Esophagus muscularis mucosa (tissue), 4 donors: ENCODE results near the gene SDK2. TPM values are rescaled to one million over a fixed set of nuclear protein-coding genes. Genes with fewer than 3 reads are reported as not detected.

ENCODE experiments used
- DNase-seq: peaks from one replicate; pipeline ENCODE4 v3.0.0-alpha.2; 2017; ENCODE audit errors: extremely low spot score
- H3K27ac ChIP-seq, 4 donors: fragments of 200-600 bp; sonication (generic); replicated peaks in 1 of 4; 1 replicate in 3 of 4; 2 replicates in 1 of 4; pipeline ENCODE4 v1.5.1; 2016 to 2019; ENCODE audit warnings: mild to moderate bottlenecking in 1 of 4
- H3K27me3 ChIP-seq, 4 donors: fragments of 200-600 bp; sonication (generic); one replicate each; pipeline versions ENCODE4 v1.5.1 to v1.6.0; 2016 to 2019
- H3K36me3 ChIP-seq, 4 donors: fragments of 200-600 bp; sonication (generic); one replicate each; pipeline ENCODE4 v1.5.1; 2016 to 2019
- H3K4me1 ChIP-seq, 4 donors: fragments of 200-600 bp; sonication (generic); one replicate each; pipeline ENCODE4 v1.5.1; 2016 to 2019
- H3K4me3 ChIP-seq, 4 donors: fragments of 200-600 bp; sonication (generic); 1 replicate in 2 of 4; 2 replicates in 2 of 4; pipeline ENCODE4 v1.5.1; 2016 to 2019; ENCODE audit warnings: mild to moderate bottlenecking in 4 of 4, moderate library complexity in 1 of 4
- H3K9me3 ChIP-seq, 4 donors: fragments of 200-600 bp; sonication (generic); 1 replicate in 3 of 4; 2 replicates in 1 of 4; pipeline ENCODE4 v1.5.1; 2016 to 2019
- CTCF ChIP-seq, 3 experiments: fragments of 200-600 bp in 2 of 3; fragments of 450-650 bp in 1 of 3; sonication (generic) in 2 of 3; IDR thresholded peaks; one replicate each; pipeline ENCODE4 v1.5.1; 2017 to 2019; ENCODE audit warnings: antibody characterized with exemption in 3 of 3, mild to moderate bottlenecking in 2 of 3, moderate library complexity in 1 of 3
- EP300 ChIP-seq: sonication (generic); formaldehyde crosslinking; IDR thresholded peaks from one replicate; pipeline ENCODE4 v1.6.1; 2017; ENCODE audit warnings: antibody characterized with exemption
- POLR2A ChIP-seq: fragments of 450-650 bp; IDR thresholded peaks from one replicate; pipeline ENCODE4 v1.6.1; 2017; ENCODE audit warnings: antibody characterized with exemption, moderate library complexity, mild to moderate bottlenecking, low read depth
- POLR2AphosphoS5 ChIP-seq, 2 donors: sonication (generic); formaldehyde crosslinking; IDR thresholded peaks; one replicate each; pipeline ENCODE4 v1.6.1; 2017; ENCODE audit warnings: antibody characterized with exemption in 2 of 2
- WGBS: methylation state at CpG from one replicate; pipeline ENCODE4 v1.1.5; 2018; 5-methylcytosine and 5-hydroxymethylcytosine counted together
- intact Hi-C: fragments of 100-400 bp; cut with DNase I; formaldehyde crosslinking; loops from one replicate; pipeline ENCODE4 v1.15.1; 2023
- total RNA-seq, 4 donors: library from RNA; depleted of rRNA; stranded (reverse); fragments of >200 nt; gene quantifications; one replicate each; pipeline versions ENCODE4 v1.1.0 to v1.2.1, GENCODE V29; 2016

The SDK2 gene
- total RNA-seq, 4 donors from 2014 or later = 0.42 to 2.0 (median 1.2) TPM

- H3K4me3 ChIP-seq = no peak overlapping the region
- intact Hi-C loops = no loop called here
Observed at GRCh38 chr17:73293480-73293911, 350.7 kb downstream of the SDK2 start.

GRCh38 chr17:73293031-73293430 lies 351.2 kb downstream of the SDK2 start:
- Histone ChIP-seq H3K9me3 (no peaks in the 10 kb centered on the region), H3K4me1 (peaks cover 80 to 91% (median 84%) of the 10 kb centered on the region in 4 donors), H3K27ac (peak overlapping the region; percentile 73 to 84 (median 79)), H3K36me3 (no peaks in the 10 kb centered on the region), H3K4me3 (no peak overlapping the region), H3K27me3 (no peaks in the 10 kb centered on the region)
- WGBS = 75% methylated on average over 11 of the region's 11 CpGs
- intact Hi-C loops = no loop called here
- DNase-seq = no peak
- no peak for TF ChIP-seq CTCF (IDR thresholded peaks at IDR 0.05)
- no peak for TF ChIP-seq POLR2A
- TF ChIP-seq POLR2AphosphoS5 (IDR thresholded peaks at IDR 0.05) = no peak
- TF ChIP-seq EP300 = no peak

More at GRCh38 chr17:73293480-73293911, 350.7 kb downstream of the SDK2 start:
- 40% methylated on average over 7 of the region's 9 CpGs for WGBS
- Histone ChIP-seq H3K4me1 (peaks cover 80 to 91% (median 84%) of the 10 kb centered on the region in 4 donors), H3K27me3 (no peaks in the 10 kb centered on the region), H3K9me3 (no peaks in the 10 kb centered on the region), H3K36me3 (no peaks in the 10 kb centered on the region), H3K27ac (peak overlapping the region; percentile 73 to 84 (median 79))
- TF ChIP-seq POLR2A (no peak), POLR2AphosphoS5 (IDR thresholded peaks at IDR 0.05) (peak; percentile 69 to 74), EP300 (no peak)
- no peak for DNase-seq

- Histone ChIP-seq H3K4me3 (peak overlapping the region in 3 of 4 donors; percentile 1 to 38 (median 4)), H3K27ac (peak overlapping the region; percentile 73 to 84 (median 79)), H3K9me3 (no peaks in the 10 kb centered on the region), H3K27me3 (no peaks in the 10 kb centered on the region), H3K36me3 (no peaks in the 10 kb centered on the region), H3K4me1 (peaks cover 84 to 94% (median 88%) of the 10 kb centered on the region in 4 donors)
- 21% methylated on average over 7 of the region's 12 CpGs for WGBS
- DNase-seq = no peak
- peak in 1 of 2 donors; percentile 27 for TF ChIP-seq POLR2AphosphoS5 (IDR thresholded peaks at IDR 0.05)
- TF ChIP-seq POLR2A = no peak
- intact Hi-C loops = no loop called here
Observed at GRCh38 chr17:73292031-73292531, 352.2 kb downstream of the SDK2 start.

- intact Hi-C loops = no loop called here
- Histone ChIP-seq H3K4me1 (peaks cover 92 to 100% (median 95%) of the 10 kb centered on the region in 4 donors), H3K9me3 (no peaks in the 10 kb centered on the region), H3K27me3 (no peaks in the 10 kb centered on the region), H3K36me3 (peaks cover 0 to 3% (median under 1%) of the 10 kb centered on the region in 4 donors), H3K27ac (peak overlapping the region; percentile 73 to 84 (median 79)), H3K4me3 (peak overlapping the region in 2 of 4 donors; percentile 1 to 38)
- TF ChIP-seq POLR2A (no peak), CTCF (IDR thresholded peaks at IDR 0.05) (no peak), POLR2AphosphoS5 (IDR thresholded peaks at IDR 0.05) (peak in 1 of 2 donors; percentile 6), EP300 (no peak)
- 70% methylated on average over 5 of the region's 8 CpGs for WGBS
- no peak for DNase-seq
Observed at GRCh38 chr17:73291260-73291801, 352.9 kb downstream of the SDK2 start.

GRCh38 chr17:73290399-73291259 lies 353.6 kb downstream of the SDK2 start:
- H3K4me1 ChIP-seq = peaks cover 99 to 100% (median 100%) of the 10 kb centered on the region in 4 donors
- TF ChIP-seq POLR2A = no peak
- no peak for TF ChIP-seq POLR2AphosphoS5 (IDR thresholded peaks at IDR 0.05)
- no peak for TF ChIP-seq EP300
- no peak for TF ChIP-seq CTCF (IDR thresholded peaks at IDR 0.05)
- intact Hi-C loops = no loop called here

More at GRCh38 chr17:73290399-73291259, 353.6 kb downstream of the SDK2 start:
- no peaks in the 10 kb centered on the region for H3K9me3 ChIP-seq
- peak overlapping the region; percentile 73 to 84 (median 79) for H3K27ac ChIP-seq
- no peak for DNase-seq
- H3K27me3 ChIP-seq = no peaks in the 10 kb centered on the region
- peaks cover 6 to 10% (median 8%) of the 10 kb centered on the region in 4 donors for H3K36me3 ChIP-seq
- no peak overlapping the region for H3K4me3 ChIP-seq
- WGBS = 82% methylated on average over 13 of the region's 16 CpGs
